Measurements from ENCODE around the gene LHX6.

LHX6 gene

DNA sequence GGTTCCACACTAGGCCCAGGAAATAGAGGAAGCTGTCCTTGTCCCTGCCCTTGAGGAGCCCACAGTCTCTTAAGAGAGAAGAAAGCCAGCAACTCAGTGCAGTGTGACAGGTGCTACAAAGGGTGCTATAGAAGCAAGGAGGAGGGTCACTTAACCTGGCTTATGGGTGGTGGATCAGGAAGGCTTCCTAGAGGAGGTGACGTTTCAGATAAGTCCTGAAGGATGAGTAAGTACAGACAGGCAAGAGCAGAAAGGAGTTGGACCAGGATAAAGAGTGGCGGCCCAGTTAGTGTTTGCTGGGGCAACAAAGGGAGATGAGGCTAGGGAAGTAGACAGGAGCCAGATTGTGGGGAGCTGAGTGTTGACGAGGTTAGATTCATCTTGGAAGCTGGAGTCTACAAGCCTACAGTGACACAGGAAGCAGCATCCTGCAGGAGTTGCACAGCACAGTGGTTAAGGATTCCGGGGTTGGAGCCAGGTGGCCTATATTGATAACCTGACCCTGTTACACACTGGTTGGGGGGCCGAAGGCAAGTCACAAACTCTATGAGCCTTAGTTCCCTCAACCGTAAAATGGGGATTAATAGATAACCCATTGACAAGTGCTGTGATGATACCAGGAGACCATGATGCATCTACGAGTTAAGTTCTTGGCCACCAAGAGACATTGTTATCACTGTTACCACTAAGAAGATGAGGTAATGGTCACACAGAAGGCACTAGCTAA is 5.4 kb upstream of the LHX6 start:
- no peak for DNase-seq

DNA sequence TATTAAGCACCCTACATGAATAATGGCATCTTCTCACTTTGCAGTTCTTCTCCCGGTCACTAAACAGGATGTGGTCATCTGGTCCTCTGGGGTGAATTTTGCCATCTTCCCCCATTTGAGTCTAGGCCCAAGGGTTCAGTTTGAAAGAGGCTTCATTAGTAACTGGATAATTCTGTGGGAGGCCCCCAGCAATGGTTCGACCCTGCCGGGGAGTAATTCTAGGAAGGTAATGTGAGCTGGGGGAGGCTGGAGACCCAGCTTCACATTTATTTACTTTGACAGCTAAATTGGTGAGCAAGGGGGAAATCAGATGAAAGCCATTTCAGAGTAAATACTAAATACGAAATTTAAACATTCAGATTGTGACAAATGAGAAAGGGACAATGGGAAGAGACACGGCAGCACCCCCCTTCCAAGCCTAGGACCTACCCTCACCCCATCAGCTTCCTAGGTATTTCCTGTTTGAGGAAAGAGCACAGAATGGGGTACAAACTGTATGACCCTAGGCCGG is 4.1 kb upstream of the LHX6 start:
- DNase-seq = no peak

DNA sequence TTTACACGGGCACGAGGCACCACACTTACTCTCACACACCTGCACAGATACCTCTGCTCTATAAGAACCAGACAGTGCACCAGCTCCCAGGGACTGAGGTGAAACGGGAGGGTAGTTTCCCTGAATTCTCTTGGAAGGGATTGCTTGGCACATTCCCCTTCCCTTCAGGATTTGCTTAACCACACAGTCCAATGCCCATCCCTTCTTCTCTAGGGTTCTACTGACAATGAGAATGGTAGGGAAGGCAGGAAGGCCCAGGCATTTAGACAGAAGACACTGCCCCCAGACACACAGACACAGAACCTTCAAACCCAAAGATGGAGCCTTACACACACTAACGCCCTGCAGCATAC is 704 bp upstream of the LHX6 start:
- DNase-seq = no peak

DNA sequence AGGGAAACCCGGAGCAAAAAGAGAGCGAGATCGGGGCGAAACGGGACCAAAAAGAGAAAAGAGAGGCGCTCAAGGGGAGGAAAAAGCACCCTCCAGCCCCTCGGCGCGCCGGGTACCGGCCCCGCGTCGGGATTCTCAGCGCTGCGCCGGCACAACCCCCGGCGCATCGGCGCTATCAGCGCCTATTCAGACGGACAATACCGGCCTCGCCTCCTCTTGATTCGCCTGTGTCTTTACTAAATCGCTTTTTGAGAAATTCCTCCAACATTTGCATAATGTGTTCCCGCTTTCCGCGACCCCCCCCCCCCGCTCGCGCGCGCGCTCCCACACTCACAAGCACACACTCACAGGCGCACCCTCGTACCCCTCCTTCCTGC is 578 bp downstream of the LHX6 start:
- DNase-seq = no peak

DNA sequence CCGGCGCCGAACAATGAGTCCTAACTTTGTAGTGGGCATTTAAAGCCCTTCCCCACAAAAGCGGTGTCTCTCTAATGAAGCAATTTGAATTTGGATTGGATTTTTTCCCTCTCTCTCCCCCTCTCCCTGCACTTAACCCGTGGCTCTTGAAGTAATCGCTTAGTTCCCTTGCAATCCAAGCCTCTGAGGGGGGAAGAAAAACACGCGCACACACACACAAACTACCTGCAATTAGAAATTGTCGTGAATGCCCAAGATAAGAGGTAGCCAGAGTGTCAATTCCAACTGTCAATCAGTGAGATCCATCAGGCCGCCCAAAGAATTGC is 1.2 kb downstream of the LHX6 start:
- DNase-seq = no peak

DNA sequence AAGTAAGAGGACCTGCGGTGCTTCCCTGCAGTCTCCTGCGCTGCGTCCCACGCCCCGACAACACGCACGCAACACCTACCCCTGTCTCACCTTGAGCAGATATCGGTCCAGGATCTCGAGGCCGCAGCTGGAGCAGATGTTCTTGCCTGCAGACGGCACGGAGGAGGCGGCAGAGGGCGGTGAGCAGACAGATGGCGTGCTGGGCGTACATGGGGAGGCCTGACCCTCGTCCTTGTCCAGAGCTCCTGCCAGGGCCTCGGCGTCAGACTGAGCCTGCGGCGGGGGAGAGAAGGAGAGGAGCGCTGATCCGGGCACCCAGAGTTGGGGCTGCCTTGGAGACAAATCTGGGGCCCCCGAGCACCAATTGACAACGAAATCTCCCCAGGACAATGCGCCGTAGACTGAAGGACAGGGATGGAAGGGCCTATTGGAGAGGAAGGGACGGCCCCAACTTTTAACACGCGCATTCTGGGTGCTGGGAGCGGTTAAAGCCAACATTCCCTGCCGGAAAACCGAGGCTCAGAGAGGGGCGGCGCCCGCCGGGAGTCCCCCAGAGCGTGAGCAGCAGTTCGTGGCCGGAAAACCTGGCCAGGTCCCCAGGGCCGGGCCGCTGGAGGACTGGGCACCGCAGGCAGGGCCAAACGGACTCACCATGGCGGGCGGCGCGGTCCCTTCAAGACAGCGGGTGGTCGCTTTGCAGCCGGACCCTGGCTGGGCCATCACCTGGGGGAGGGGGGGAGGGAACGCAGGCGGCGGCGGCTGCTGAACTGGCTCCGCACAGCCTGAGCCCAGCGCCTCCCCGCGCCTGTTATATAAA is 1.8 kb downstream of the LHX6 start:
- DNase-seq = no peak

DNA sequence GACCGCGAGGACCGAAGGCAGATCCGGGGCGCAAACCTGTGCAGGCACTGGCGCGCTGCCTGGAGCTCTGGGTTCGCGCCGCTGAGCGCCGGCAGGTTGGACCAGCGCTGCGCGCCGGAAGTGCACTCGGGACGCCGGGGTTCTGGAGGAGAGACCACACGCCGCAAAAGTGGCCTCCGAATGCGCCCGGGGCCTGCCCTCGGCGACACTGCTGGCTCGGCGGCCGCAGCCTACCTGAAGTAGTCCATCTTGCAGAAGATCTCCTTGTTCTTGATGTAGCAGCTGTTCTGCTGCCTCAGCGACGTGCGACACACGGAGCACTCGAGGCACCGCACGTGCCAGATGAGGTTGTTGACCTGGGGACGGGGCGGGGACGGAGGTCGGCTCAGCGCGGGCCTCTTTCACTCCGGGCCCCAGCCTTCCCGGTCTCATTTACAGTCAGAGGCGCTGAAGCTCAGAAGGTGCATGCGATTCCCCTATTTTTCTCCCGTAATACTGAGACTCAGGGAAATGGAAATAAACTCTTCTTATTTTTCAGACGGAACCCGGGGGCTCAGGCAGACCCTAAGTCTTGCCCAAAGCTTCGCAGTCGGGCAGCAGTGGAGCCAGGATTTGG is 2.5 kb downstream of the LHX6 start:
- no peak for DNase-seq

DNA sequence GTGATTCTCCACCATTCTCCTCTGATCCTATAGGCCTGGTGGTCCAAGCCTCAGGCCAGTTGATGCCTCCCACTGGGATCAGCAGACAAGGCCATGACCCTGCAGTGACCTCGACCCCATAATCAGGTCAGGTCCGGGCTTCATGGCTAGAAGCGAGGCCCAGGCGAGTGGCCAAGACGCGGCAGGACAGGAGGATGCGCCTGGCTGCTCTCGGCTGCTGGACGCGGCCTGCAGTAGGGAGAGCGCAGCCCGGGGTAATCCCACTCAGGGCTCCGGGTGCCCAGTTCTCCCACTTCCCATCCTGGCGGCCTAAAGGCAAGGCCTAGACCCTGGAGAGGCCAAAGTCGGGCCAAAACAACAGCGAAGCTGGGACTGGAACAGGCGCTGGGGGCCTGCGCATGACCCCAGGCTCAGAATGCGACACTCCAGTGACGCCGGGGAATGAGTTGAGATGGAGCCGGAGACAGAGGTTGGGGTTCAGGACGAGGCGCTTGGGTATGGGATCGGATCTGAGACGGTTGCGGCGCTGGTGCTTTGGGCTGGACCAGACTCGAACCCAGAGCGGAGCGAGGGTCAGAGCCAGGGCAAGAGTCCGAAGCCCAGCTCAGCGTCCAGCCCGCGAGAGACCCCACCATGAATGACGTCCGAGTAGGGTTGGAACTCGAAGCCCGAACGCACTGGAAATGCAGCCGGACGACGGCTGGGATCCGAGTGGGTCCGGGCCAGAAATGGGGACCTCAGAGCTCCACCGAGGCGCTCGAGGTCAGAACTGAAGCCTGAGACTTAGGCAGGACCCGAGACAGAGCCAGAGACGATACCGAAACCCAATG is 3.2 kb downstream of the LHX6 start:
- no peak for DNase-seq

DNA sequence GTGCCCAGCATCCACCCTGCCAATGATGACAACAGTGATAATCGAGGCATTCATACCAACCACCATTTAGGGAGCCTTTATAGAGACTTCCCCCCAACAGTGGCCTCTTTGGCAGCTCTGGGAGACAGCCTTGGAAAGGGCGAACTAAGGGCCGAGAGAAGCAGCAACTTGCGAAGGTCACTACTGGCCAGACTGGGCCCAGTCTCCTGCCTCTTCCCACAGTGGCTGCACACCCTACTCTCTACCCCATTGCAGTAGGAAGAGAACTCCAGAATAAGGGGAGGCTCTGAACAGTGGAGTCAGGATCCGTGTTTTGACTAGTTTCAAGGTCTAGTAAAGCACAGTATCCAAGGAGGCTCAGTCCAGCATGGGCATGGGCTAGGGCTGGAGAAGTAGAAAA is 5.3 kb downstream of the LHX6 start:
- DNase-seq = no peak

DNA sequence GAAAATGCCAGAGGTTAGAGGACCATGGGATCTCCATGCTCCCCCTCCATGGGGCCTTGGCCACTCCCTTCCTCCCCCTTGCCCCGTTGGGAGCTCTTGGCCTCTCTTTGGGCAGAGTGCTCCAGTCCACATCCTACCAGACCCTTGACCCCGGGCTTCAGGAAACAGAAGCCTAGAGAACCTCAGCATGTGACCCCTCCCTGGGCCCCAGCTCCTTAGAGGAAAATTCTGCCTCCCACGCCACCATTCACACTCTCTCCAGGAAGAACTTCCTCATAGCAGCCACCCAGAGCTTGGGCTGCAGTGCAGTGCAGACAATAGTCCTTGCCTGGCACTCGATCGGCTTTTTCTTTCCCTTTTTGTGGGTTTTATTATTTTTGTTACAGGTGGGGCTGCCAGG is 6.0 kb downstream of the LHX6 start:
- no peak for DNase-seq

DNA sequence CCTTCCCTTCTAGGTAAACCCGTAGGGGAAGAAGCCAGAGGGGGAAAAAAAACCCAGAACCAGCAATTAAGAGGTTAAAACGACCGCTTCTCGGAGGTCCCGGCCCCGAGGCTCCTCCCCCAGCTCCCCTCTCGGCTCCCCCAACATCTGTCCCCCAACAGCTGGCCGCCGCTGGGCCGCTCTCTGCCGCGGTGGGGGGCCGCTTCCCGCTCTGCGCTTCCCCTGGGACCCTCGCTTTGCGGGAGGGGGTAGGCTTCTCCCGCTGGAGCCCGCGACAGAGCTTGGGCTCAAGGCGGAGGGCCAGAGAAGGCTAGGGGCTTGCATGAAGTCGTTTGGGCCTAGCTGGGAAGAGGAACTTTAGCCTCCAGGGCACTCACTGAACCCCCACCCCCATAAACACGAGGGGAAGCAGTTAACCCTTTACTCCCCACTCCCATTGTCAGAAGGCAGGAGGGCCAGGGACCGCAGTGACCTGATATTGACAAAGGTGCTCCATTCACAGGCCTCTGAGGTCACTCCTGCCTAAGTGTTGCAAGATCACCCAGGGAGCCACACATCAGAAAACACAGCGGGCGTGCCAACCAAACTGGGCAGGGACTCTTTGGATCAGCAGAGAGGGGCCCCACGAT is 7.5 kb downstream of the LHX6 start:
- DNase-seq = no peak

DNA sequence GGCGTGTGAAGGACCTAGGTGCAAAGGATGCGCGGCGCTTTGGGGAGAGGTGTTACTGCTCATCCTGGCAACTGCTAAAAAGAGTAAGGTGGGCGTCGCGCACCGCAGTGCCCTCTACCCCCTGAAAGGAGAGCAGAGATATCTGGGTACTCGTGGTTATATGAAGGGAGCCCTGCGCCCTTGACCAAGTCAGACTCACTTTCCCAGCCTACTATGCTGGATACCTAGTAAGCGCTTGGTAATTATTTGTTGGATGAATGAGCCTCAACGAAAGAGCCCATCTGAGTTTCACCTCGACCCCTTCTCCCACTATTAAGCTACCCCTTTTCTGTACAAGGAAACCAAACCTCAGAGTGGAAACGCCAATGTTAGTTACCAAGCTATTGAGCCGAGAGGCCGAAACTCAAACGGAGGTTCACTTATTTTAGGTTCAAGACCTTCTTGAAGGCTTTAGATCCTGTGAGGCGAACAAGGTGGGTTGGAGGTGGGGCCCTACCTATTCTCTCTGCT is 8.0 kb downstream of the LHX6 start:
- DNase-seq = no peak

DNA sequence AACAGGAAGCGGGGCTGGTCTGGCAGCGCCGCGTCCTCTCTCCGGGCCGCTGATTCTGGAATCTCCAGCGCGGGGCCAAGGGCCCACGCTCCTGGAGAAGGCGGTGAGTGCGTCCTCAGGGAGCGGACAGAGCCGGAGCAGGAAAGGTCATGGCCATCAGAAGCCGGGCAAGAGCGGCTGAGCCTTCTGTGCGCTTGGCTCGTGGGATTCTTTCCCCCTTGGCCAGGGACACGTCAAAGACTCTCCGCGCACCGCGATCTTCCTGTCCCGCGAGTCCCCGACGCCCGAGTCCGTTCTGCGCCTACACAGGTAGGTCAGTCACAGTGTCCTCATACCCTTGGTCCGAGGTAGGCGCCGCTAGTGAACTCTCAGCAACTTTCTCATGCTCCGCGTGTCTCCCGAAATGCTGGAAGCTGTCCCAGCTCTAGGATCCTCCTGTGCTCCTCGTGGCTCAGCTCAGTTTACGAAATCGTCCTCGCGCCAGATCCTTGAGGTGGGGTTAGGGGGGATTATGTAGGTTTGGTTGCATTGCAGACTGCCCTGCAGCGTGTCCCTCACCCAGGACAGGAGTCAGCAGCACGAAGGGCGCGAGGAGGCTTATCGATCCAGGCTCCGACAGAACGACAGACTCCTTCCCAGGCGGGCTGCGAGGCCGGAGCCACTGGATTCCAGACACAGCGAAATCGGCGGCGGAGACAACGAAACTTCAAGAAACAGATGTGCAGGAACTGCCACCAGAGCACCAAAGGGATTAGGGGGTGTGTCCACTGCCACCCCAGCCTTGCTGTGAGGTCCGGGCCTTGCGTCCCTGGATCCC is 8.7 kb downstream of the LHX6 start:
- DNase-seq = no peak

DNA sequence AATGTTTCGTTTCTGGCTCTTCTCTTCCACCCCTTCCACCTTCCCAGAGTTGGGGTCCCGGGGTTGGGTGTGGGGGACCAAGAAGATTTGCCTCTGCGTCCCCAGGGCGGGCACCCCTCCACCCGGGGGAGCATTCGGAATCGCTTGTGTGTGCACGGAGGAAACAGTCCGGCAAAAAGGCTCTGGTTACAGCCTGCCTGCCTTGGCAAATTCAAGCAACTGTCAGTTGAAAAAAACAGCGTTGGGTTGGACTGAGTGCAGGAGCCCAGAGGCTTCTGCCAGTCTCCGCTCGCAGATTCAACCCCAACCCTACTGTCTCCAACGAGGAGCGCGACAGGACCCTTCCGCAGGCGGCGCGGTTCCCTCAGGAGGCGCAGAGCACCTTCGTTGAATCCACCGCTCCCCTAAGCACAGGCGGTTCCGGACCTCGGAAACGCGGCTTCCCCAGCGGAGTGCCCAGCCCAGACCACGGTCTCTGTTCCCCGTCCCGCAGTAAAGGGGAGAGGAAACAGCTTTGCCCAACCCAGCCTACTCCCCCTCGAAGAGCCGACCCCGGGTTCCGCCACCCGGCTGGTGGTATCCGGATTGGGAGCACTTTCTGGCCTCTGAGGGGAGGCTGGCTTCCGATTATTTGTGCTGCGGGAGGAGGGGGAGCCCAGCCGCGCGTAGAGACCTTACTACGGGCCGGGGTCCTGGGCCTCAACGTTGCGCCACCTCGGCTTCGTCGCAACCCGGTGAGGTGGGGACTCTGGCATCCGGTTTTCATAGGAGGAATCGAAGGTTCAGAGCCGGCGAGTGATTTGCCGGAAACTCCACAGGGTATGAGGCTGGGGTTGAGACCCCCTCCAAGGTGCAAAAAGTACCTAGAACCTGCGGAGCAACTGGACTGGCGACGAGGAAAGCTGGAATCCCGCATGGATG is 9.6 kb downstream of the LHX6 start:
- no peak for DNase-seq

DNA sequence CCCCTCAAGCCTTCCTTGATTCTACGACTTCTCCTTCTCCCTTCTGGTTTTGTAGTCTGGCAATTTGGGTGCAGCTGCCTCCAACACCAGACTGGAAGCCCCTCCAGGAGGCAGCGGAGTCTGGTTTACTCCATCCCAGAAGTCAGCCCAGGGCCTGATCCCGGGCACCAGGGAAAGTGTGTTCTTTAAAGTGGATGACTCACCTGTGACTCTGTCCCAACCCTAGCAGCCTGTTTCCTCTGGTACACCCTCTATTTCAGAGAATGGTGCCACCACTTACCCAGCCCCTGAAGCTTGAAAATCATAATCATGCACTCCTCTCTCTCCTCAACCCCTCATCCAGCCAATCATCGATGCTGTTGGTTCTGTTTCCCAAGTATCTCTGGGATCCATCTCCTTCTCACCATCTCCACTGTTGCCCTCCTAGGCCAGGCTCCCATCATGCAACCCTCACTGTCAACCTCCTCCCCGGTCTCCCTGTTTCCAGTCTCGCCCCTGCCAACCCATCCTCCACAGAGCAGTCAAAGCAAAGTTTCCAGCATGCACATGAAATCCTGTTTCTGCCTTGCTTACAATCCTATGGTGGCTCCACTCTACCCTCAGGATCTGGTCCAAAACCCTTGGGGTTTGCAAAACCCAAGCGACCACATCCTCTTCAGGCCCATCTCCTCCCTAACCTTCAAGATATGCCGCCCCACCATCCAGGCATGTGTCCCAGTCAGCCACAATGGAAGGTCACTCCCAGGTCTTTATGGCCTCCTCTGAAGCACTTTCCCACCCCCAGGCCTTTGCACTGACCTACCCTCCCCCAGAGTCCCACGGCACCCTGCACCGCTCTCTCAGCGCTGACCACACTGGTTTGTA is 10.5 kb downstream of the LHX6 start:
- no peak for DNase-seq

DNA sequence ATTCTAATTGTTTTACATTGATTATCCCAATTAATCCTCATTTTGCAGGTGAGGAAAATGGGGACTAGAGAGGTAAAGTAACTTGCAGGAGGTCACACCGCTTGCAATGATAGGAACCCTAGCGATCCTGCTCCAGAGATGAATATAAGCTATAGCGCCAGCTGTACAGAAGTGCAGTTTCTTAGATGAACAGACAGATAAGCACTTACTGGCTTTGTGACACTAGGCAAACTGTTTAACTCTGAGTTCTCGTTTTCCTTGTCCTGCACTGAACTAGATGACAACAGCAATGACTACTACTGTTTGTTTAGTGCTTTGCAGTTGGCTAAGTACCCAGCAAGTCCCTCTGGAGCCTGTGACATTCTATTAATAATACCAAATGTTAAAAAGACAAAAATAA is 11.1 kb downstream of the LHX6 start:
- no peak for DNase-seq

DNA sequence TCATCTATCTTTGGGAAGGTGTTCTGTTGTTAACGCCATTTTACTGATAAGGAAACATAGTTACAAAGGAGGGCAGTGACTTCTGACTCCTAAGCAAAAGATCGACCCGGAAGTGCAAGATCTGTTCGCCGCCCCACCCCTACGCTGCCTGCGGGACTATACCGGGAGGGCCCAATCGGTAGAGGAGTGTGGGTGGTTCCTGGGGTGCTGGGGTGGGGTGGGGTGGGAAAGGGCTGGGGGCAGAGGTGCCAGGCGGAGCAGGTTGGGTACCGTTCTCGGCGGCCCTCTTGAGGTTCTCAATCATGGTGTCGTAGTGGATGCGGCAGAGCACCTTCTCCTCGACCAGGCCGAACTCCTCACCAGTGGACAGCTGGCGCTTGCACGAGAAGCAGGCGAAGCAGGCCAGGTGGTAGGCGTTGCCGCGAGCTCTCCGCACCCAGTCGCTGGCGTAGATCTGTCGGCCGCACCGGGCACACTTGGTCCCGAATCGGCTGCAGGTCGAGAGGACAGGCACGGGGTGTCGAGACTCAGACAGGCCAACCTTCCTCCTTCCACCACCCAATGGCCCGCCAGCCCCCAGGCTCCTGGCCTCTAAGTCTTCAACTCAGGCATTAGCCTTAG is 11.8 kb downstream of the LHX6 start:
- DNase-seq = no peak

DNA sequence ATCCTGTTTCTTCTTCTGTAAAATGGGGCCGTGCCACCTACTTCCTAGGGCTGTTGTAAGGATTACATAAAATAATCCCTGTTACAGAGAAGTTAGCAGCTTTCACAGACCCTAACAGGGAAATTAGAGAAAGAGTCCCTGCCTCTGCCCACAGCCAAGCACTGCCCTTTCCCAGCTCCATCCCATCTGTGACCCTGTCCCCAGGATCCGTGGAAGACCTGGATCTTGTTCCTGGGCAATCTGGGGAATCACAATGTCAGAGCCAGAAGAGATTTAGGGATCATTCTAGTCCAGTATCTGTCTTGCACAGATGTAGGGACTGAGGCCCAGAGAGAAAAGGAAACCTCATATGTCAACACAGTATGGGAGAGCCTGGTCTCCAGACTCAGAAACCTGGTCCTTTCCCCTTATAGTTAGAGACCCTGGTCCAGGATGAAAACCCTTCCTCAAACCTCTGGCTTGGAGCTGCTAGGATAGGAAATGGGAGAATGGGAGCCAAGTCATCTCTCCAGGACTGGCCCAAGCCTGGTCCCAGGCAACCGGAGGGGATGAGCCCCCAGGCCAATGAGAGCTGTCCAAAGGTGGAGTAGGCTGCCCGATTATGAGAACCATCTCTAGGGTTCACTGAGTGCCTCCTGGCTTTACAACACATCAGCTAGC is 12.5 kb downstream of the LHX6 start:
- no peak for DNase-seq

DNA sequence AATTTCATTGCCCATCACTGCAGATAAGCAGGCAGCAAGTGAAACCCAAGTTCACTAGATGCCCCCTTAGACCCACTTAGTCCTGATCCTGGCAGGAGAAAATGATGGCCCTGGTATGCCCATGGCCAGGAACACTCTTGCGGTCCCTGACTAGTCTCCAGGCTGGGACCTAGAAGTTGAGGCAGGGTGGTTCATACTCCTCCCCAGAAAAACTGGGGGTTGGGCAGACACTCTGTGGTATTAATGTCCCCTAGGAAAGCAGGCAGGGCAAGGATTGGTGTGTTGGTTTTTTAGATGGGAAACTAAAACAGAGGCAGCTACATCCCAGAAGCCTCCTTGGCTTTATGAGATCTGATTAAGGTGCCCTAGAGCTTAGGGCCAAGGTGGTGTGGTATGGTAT is 13.1 kb downstream of the LHX6 start:
- DNase-seq = no peak
